GM19025 (cell line): ENCODE data around the gene TBC1D21.

Source experiments
- ATAC-seq: cut with Tn5 transposase; IDR thresholded peaks from one replicate; pipeline ENCODE4 v1.9.1; 2021; ENCODE audit warnings: mild to moderate bottlenecking, low read depth, moderate library complexity; ENCODE audit not compliant: unreplicated experiment

TBC1D21 gene

DNA sequence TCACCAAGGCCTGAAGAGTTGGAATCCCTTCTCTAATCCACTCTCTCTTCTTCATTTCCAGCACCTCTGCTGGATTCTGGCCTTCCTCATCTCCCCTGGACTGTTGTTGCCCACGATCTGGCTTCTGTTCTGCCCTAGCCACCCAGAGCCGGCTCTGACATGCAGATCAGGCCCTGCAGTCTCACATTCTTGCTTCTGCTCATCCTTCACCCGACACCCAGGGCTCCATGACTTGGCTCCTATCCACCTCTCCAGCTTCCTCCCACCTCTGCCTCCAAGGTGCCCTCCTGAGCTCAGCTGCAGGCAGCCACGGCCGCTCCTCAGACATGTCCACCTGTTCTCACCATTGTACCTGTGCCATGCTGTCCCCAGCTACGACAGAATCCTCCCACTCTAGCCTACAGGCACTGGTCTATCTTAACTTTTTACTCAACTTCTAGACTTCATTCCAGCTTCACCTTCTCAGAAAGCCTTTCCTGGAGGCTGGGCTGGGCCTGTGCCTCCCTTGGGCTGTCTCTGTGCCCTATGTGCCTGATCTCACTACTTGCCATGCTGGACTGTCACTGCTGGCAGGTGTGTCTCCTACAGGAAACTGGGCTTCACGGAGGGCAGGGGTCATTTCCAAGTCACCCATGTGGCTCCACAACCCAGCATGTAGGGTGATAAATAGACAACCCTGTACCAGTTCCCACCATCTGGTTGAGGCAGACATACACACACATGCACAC is 16.0 kb upstream of the TBC1D21 start:
- no peak for ATAC-seq

- no peak for ATAC-seq
Measured at GRCh38 chr15:73858062-73858461, 15.3 kb upstream of the TBC1D21 start.

- ATAC-seq: no peak
Measured at GRCh38 chr15:73862276-73862675, 11.1 kb upstream of the TBC1D21 start.

- ATAC-seq: no peak
Measured at GRCh38 chr15:73865379-73865778, 8.0 kb upstream of the TBC1D21 start.

GRCh38 chr15:73865904-73866303 is 7.5 kb upstream of the TBC1D21 start:
- ATAC-seq: no peak

DNA sequence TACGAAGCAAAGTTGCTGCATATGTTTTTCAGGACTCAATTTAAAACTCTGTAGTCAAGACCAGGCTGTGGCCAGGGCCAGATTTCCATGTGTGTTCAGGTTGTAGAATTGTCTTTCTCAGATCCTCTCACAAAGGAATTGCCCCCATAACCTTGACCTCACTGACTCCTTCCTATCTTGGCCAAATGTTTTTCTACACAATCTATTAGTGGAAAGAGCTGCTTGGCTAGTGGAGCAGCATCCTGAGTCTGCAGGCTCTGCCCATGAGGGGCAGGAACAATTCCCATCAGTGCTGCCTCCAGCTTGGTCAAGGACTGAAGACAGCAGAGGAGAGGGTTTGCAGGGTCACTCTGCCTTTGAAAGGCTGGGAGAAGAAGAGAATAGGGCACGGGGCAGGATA is 6.9 kb upstream of the TBC1D21 start:
- ATAC-seq: no peak

DNA sequence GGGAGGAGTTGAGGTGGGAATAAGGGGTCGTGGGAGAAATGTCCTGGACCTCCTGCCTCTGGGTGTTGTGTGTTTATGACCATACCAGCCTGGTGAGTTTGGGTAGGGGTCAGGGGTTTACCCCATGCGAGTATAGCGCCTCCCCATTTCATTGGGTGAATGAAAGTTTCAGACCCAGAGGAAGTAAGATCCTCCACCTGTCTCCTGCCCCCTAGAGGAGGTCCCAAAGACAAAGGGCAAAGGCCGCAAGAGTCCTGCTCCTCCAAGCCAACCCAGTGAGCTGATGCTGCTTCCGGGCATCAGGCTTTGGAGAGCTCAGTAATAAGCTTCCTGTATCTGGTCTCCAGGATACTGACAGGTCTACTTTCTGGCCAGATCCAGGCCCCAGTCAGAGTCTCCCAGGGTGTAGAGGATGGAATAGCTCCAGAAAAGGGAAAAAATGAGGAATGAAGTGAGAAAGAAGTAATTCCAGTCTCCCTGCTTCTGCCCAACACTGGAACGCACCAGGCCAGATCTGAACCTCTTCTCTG is 6.4 kb upstream of the TBC1D21 start:
- no peak for ATAC-seq

- no peak for ATAC-seq
Measured at GRCh38 chr15:73867426-73867825, 5.9 kb upstream of the TBC1D21 start.

- ATAC-seq: no peak
Measured at GRCh38 chr15:73867956-73868355, 5.4 kb upstream of the TBC1D21 start.

DNA sequence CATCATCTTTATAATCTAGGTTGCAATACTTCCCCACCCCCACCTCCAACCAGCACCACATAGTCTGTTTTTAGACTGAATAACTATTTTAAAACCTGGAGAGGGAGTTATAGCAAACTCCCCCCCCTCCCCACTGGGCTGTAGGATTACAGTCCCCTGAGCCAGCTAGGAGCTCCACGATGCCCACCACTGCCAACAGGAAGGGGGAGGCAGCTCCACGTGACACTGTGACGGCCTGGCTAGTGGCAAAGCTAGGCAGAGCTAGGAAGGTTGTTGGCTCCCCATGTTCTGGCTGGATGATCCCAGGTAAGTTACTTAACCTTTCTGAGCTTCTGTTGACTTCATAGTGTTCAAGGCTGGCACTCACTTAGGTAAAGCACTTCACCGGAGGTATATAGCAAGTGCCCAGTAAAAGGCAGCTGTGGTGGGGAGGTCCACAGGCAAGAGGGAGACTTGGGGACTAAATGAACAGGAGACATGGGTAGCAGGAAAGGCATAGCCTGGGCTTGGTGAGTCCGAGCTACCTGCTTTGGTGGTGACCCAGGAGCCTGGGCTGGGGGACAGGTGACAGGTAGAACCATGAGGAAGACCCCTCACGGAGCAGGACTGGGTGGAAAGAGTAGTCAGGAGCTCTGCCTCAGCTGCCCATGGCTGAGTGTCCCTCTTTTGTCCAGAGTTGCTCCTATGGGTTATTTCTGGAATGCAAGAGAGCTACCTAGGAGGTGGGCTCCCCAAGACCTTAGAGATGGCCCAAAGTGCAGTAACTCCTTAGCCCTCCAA is 4.0 kb upstream of the TBC1D21 start:
- no peak for ATAC-seq

DNA sequence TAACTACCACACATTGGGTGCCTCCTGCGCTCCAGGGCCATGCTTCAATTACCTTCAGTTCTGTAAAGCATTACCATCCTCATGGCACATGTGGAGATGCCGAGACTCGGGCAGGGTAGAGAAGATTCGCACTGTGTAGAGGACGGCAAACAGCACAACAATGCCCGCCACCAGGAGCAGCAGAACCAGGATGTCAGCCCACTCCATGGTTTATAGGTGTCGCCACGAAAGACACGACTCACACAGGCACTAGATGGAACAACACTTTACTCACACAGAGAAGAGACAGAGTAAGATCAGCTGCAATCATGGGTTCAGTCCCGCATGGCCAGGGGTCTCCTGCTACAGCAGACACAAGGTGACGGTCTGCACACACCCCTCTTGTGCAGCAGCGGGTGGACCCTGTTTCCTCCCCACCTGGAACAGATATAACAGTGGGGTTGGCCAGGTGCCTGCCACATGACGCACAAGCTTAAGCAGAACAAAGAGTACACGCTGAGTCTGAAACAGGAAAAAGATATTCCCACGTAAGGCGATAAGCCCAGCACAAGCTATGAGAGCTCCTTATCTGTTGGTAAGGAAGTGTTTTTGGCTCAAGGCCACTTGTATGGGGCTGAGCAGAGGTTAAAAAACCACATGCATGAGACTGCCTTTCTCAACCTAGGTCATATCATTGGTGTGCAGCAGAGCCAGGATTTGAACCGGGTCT is 2.5 kb upstream of the TBC1D21 start:
- no peak for ATAC-seq

GRCh38 chr15:73872346-73872745 is 1.0 kb upstream of the TBC1D21 start:
- no peak for ATAC-seq

- ATAC-seq: no peak
Measured at GRCh38 chr15:73873889-73874511, 636 bp downstream of the TBC1D21 start.

GRCh38 chr15:73879426-73879825 is 6.1 kb downstream of the TBC1D21 start:
- ATAC-seq: no peak

DNA sequence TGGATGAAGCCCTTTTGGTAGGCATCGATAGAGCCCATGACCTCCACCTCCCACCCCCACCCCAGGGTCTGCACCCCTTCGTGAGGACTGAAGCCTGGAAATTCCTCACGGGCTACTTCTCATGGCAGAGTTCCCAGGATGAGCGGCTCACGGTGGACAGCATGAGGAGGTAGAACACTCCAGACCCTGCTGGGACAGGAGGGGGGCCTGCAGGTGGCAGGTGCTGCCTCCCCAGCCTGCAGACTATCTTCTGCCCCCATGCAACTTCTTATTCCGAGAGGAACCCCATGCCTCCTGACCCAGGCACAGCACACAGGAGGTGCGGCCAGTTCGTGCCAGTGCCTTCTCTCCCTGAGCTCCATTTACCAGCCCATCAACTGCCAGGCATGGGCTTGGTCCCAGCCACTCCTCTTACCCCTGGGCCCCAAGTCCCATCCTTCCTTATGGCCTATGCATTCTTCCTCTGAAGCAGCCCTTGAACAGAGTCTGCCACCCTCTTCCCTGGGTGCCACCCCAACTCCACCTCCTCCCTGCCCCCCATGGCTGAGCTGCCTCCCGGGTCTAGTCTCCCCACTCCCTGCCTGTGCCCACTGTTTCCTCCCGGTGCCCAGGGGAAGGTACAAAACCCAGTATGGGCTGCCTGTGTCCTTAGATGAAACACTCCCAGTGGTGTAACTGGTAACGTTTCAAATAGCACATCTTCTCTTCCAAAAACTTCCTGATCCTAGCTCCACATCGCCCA is 8.4 kb downstream of the TBC1D21 start:
- no peak for ATAC-seq

DNA sequence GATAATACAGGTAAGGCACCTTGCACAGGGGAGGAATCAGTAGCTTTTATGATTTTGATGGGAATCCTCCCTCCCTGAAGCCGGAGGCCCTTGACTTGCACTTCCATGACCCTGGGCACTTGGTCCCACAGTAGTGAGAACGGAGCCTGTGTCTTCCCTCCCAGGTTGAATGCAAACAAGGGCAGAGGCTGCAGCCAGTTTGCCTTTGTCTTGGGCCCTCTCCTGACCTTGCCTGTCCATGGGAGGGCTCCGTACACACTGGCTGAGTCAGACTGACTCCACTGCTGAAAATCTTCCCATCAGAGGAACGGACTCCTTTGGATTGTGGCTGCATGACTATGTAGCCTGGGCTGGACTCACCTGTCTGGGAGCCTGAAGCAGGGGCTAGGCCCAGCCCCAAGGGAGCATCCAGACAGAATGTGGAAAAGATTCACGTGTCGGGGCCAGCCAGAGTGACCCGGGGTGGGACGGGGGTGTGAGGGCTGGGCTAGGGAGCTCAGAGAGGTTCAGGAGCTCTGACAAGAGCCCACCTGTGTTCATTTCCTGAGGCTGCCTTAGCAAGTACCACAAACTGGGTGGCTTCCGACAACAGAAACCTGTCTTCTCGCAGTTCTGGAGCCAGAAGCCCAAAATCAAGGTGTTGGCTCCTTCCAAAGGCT is 9.5 kb downstream of the TBC1D21 start:
- no peak for ATAC-seq

GRCh38 chr15:73884159-73884558 is 10.8 kb downstream of the TBC1D21 start:
- ATAC-seq: no peak

- ATAC-seq: no peak
Measured at GRCh38 chr15:73885954-73886700, 12.8 kb downstream of the TBC1D21 start.
